Fibroblast of lung (primary cell): ENCODE measurements around the gene CREB5. TPM values are rescaled to one million over a fixed set of nuclear protein-coding genes. Genes with fewer than 3 reads are reported as not detected.
A peak's percentile ranks its signal among the peaks of the same experiment; 100 is the strongest.

ENCODE experiments used
- DNase-seq, 2 donors: peaks; one replicate each; pipeline versions ENCODE4 v3.0.0 to v3.0.0-alpha.2; 2010; ENCODE audit warnings: low read depth in 2 of 2
- H2AFZ ChIP-seq: 2 replicates; pipeline ENCODE4 v1.5.1; 2012; ENCODE audit warnings: low read length, control low read depth, inconsistent platforms
- H3K27ac ChIP-seq: 2 replicates; pipeline ENCODE4 v1.5.1; 2011; ENCODE audit warnings: low read length, control low read depth; ENCODE audit not compliant: insufficient read depth
- H3K27me3 ChIP-seq: 2 replicates; pipeline ENCODE4 v1.5.1; 2011; ENCODE audit warnings: mild to moderate bottlenecking, low read length; ENCODE audit not compliant: control insufficient read depth, insufficient read depth
- H3K36me3 ChIP-seq: 2 replicates; pipeline ENCODE4 v1.5.1; 2011; ENCODE audit warnings: low read length; ENCODE audit not compliant: control insufficient read depth, insufficient read depth
- H3K4me1 ChIP-seq: 2 replicates; pipeline ENCODE4 v1.5.1; 2011; ENCODE audit warnings: low read length; ENCODE audit not compliant: control insufficient read depth, insufficient read depth; ENCODE audit errors: extremely low read depth
- H3K4me2 ChIP-seq: 2 replicates; pipeline ENCODE4 v1.5.1; 2011; ENCODE audit warnings: low read length, control low read depth; ENCODE audit not compliant: insufficient read depth; ENCODE audit errors: extremely low read depth
- H3K4me3 ChIP-seq, 4 experiments: fragments of 200-600 bp in 1 of 4; sonication (generic) in 1 of 4; replicated peaks in 1 of 4; 2 replicates each; pipeline ENCODE4 v1.5.1; 2011 to 2016; ENCODE audit warnings: low read length in 4 of 4, low read depth in 3 of 4, mild to moderate bottlenecking in 3 of 4, control low read depth in 2 of 4, inconsistent platforms in 1 of 4, mixed read lengths in 1 of 4; ENCODE audit not compliant: insufficient read depth in 1 of 4; ENCODE audit errors: control extremely low read depth in 1 of 4
- H3K79me2 ChIP-seq: 2 replicates; pipeline ENCODE4 v1.5.1; 2012; ENCODE audit warnings: mild to moderate bottlenecking, low read length, inconsistent platforms; ENCODE audit not compliant: control insufficient read depth, insufficient read depth
- H3K9ac ChIP-seq: 2 replicates; pipeline ENCODE4 v1.5.1; 2011; ENCODE audit warnings: mild to moderate bottlenecking, low read length, control low read depth; ENCODE audit not compliant: insufficient read depth
- H3K9me3 ChIP-seq: 2 replicates; pipeline ENCODE4 v1.5.1; 2012; ENCODE audit warnings: low read depth, low read length; ENCODE audit not compliant: control insufficient read depth, insufficient read depth
- H4K20me1 ChIP-seq: 2 replicates; pipeline ENCODE4 v1.5.1; 2011; ENCODE audit warnings: low read length; ENCODE audit not compliant: control insufficient read depth, insufficient read depth; ENCODE audit errors: extremely low read depth
- CTCF ChIP-seq, 2 donors: IDR thresholded peaks in 1 of 2; conservative IDR thresholded peaks in 1 of 2; 1 replicate in 1 of 2; 2 replicates in 1 of 2; pipeline ENCODE4 v1.5.1; 2011 to 2012; ENCODE audit warnings: low read length in 2 of 2, control low read depth in 1 of 2, inconsistent platforms in 1 of 2, low read depth in 1 of 2, mild to moderate bottlenecking in 1 of 2
- EZH2 ChIP-seq: IDR thresholded peaks from 2 replicates; pipeline ENCODE4 v1.5.1; 2012; ENCODE audit warnings: low read length, control low read depth, mild to moderate bottlenecking; ENCODE audit errors: missing control alignments
- polyA plus RNA-seq, 2 donors: library from polyadenylated mRNA; depleted of rRNA in 1 of 2; stranded (reverse) in 1 of 2; unstranded in 1 of 2; fragments of >200 nt; gene quantifications; 2 replicates each; pipeline ENCODE4 v1.2.1, GENCODE V29; 2011 to 2012; ENCODE audit warnings: missing spikeins in 1 of 2
- total RNA-seq: library from RNA; depleted of rRNA; stranded (reverse); fragments of >200 nt; gene quantifications from 2 replicates; pipeline ENCODE4 v1.2.1, GENCODE V29; 2014

Gene CREB5
- total and polyA plus RNA-seq, 2 donors (not counting 1 experiment from before 2014, with no cell fraction given) = 8.2 to 28.4 TPM

DNA sequence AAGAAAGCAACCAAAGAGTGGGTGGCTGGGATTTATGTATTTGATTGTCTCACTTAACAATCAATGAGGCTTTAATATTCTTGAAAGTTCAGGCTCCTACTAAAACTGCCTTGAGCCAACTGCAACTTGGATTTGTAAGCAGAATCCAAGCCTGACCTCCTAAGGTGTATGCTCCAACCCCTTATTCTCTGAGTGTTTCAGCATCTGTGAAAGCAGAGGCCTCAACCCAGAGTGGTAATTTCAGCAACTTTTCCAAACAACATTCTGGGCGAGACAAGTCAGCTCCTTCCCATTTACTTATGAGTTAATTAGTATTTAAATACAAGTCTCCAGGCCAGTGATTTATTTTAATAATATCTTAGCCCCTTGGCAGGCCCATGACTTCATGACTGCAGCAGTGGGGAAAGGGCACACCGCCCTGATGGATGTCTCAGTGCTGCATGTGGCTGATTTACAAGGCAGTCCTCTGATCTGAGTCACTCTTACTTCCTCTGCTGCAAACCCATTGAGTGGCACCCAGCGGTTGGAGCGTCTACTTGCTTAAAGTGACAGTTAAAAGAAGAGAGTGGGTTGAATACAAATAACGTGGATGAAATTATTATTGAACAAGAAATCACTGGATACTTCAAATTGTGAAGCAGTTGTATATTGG lies 336.7 kb downstream of the CREB5 start:
- peak in 1 of 2 donors; percentile 74 for DNase-seq
- no peaks in the 10 kb centered on the region for H4K20me1 ChIP-seq
- no peaks in the 10 kb centered on the region for H3K36me3 ChIP-seq
- no peak overlapping the region for H3K4me3 ChIP-seq
- H3K4me2 ChIP-seq = no peak overlapping the region
- no peaks in the 10 kb centered on the region for H3K79me2 ChIP-seq
- H3K4me1 ChIP-seq = no peaks in the 10 kb centered on the region
- no peak overlapping the region for H2AFZ ChIP-seq
- TF ChIP-seq CTCF (conservative IDR thresholded peaks at IDR 0.05 in 1 of 2, IDR thresholded peaks at IDR 0.05 in 1 of 2; ENCODE audit: low read depth in 1 of 2, low read length in 2 of 2) (no peak), EZH2 (no peak)
- H3K9ac ChIP-seq = no peak overlapping the region
- no peaks in the 10 kb centered on the region for H3K9me3 ChIP-seq
- H3K27ac ChIP-seq = no peak overlapping the region
- no peaks in the 10 kb centered on the region for H3K27me3 ChIP-seq

GRCh38 chr7:28749638-28750037 lies 337.3 kb downstream of the CREB5 start:
- no peaks in the 10 kb centered on the region for H3K79me2 ChIP-seq
- no peaks in the 10 kb centered on the region for H3K36me3 ChIP-seq
- peak in 1 of 2 donors; percentile 53 for DNase-seq
- no peak overlapping the region for H3K27ac ChIP-seq
- H3K4me2 ChIP-seq = no peak overlapping the region
- no peaks in the 10 kb centered on the region for H3K9me3 ChIP-seq
- TF ChIP-seq CTCF (conservative IDR thresholded peaks at IDR 0.05 in 1 of 2, IDR thresholded peaks at IDR 0.05 in 1 of 2; ENCODE audit: low read depth in 1 of 2, low read length in 2 of 2) = no peak
- no peak for TF ChIP-seq EZH2
- no peak overlapping the region for H3K9ac ChIP-seq
- H4K20me1 ChIP-seq = no peaks in the 10 kb centered on the region
- no peak overlapping the region for H3K4me3 ChIP-seq
- no peak overlapping the region for H2AFZ ChIP-seq
- H3K27me3 ChIP-seq = no peaks in the 10 kb centered on the region
- H3K4me1 ChIP-seq = no peaks in the 10 kb centered on the region

DNA sequence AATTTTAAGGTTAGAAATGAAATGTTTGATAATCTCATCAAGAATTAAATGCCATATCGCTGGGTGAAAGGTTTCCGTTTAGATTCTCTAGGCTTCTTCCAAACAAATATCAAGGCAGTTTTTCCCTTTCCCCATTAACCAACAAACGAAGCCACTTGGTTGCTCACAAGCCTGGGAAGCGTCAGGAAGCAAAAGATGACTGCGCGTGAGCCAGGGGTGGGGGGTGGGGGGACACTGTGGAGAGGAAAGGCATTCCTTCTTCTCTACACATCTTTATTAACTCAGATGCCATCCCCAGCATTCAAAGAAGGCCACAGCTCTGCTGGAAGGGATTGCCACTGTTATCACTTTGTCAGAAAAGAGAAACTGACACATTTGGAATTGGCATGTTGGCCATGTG lies 338.7 kb downstream of the CREB5 start:
- Histone ChIP-seq H3K9me3 (no peaks in the 10 kb centered on the region), H4K20me1 (no peaks in the 10 kb centered on the region), H3K4me2 (no peak overlapping the region), H3K4me1 (no peaks in the 10 kb centered on the region), H3K9ac (no peak overlapping the region), H3K79me2 (no peaks in the 10 kb centered on the region), H3K27me3 (no peaks in the 10 kb centered on the region), H3K4me3 (no peak overlapping the region), H2AFZ (no peak overlapping the region), H3K27ac (no peak overlapping the region), H3K36me3 (no peaks in the 10 kb centered on the region)
- no peak for TF ChIP-seq EZH2
- TF ChIP-seq CTCF (conservative IDR thresholded peaks at IDR 0.05 in 1 of 2, IDR thresholded peaks at IDR 0.05 in 1 of 2; ENCODE audit: low read depth in 1 of 2, low read length in 2 of 2) = no peak
- no peak for DNase-seq
